Keratinocyte (primary cell): ENCODE measurements around the gene CECR2.

Experiments used
- EZH2 ChIP-seq: IDR thresholded peaks from one replicate; pipeline ENCODE4 v1.6.1; 2012; ENCODE audit warnings: inconsistent platforms, mild to moderate bottlenecking, low read length, moderate library complexity
- TF ChIP-seq, protein P1 (sequence below), 3 experiments: IDR thresholded peaks in 1 of 3; conservative IDR thresholded peaks in 1 of 3; optimal IDR thresholded peaks in 1 of 3; 2 replicates in 2 of 3; 3 replicates in 1 of 3; pipeline versions ENCODE3 to v1.5.1; 2011; ENCODE audit warnings: low read length in 3 of 3, mild to moderate bottlenecking in 3 of 3, moderate library complexity in 2 of 3, control low read depth in 1 of 3, inconsistent platforms in 1 of 3; ENCODE audit not compliant: insufficient read depth in 2 of 3; ENCODE audit errors: extremely low read depth in 1 of 3

DNA sequence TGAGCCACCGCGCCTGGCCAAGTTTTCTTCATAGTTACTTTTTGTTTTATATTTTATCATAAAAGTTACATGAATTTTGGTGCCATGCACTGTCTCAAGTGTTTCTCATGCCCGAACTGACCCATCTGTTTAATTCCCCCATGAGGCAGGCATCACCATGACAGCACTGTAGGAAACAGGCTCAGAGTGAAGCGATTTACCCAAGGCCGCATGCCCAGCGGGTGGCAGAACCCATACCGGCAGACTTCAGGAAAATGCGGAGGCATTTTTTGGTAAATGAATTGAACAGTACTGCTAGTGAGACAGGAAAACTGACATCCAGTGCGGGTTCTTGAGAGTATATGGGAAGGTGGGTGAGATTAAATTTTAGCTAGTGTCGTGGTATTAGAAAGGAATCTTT, 19.0 kb downstream of the CECR2 start:
- no peak for TF ChIP-seq EZH2
- TF ChIP-seq, protein P1, sequence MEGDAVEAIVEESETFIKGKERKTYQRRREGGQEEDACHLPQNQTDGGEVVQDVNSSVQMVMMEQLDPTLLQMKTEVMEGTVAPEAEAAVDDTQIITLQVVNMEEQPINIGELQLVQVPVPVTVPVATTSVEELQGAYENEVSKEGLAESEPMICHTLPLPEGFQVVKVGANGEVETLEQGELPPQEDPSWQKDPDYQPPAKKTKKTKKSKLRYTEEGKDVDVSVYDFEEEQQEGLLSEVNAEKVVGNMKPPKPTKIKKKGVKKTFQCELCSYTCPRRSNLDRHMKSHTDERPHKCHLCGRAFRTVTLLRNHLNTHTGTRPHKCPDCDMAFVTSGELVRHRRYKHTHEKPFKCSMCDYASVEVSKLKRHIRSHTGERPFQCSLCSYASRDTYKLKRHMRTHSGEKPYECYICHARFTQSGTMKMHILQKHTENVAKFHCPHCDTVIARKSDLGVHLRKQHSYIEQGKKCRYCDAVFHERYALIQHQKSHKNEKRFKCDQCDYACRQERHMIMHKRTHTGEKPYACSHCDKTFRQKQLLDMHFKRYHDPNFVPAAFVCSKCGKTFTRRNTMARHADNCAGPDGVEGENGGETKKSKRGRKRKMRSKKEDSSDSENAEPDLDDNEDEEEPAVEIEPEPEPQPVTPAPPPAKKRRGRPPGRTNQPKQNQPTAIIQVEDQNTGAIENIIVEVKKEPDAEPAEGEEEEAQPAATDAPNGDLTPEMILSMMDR (optimal IDR thresholded peaks at IDR 0.05 in 1 of 3, IDR thresholded peaks at IDR 0.05 in 1 of 3, conservative IDR thresholded peaks at IDR 0.05 in 1 of 3; ENCODE audit: extremely low read depth in 1 of 3, insufficient read depth in 2 of 3, low read length in 3 of 3) = no peak
